BLaER1 treated with 17β-estradiol and CSF1 and Interleukin-3, amounts not matched to agents 10 nM and 100 nM (cell line): ENCODE data around the gene FBL.
"Not testable (repeated sequence)": the region's sequence is repeated elsewhere in the genome, so short reads cannot be mapped to it uniquely, and the experiment has no call there.

Experiments used
- H3K27ac ChIP-seq, 11 experiments: shearing (Covaris generic); formaldehyde crosslinking; 2 replicates each; pipeline ENCODE4 v1.8.1; 2022
- H3K27me3 ChIP-seq, 11 experiments: shearing (Covaris generic); formaldehyde crosslinking; 2 replicates each; pipeline ENCODE4 v1.8.1; 2022
- H3K36me3 ChIP-seq, 11 experiments: shearing (Covaris generic); formaldehyde crosslinking; 2 replicates each; pipeline ENCODE4 v1.8.1; 2022
- H3K4me1 ChIP-seq, 10 experiments: shearing (Covaris generic); formaldehyde crosslinking; 2 replicates each; pipeline ENCODE4 v1.8.1; 2022
- H3K4me2 ChIP-seq, 11 experiments: shearing (Covaris generic); formaldehyde crosslinking; 2 replicates each; pipeline ENCODE4 v1.8.1; 2022
- H3K4me3 ChIP-seq, 10 experiments: shearing (Covaris generic); formaldehyde crosslinking; 2 replicates each; pipeline ENCODE4 v1.8.1; 2022
- H3K9ac ChIP-seq, 11 experiments: shearing (Covaris generic); formaldehyde crosslinking; 2 replicates each; pipeline ENCODE4 v1.8.1; 2022
- H3K9me3 ChIP-seq, 11 experiments: shearing (Covaris generic); formaldehyde crosslinking; replicated peaks in 1 of 11; 2 replicates each; pipeline ENCODE4 v1.8.1; 2022
- H4K20me1 ChIP-seq, 11 experiments: shearing (Covaris generic); formaldehyde crosslinking; 2 replicates each; pipeline ENCODE4 v1.8.1; 2022
- Cebpa-rat ChIP-seq, 11 experiments: shearing (Covaris generic); IDR thresholded peaks; 2 replicates each; pipeline ENCODE4 v1.8.1; 2022

The FBL gene

DNA sequence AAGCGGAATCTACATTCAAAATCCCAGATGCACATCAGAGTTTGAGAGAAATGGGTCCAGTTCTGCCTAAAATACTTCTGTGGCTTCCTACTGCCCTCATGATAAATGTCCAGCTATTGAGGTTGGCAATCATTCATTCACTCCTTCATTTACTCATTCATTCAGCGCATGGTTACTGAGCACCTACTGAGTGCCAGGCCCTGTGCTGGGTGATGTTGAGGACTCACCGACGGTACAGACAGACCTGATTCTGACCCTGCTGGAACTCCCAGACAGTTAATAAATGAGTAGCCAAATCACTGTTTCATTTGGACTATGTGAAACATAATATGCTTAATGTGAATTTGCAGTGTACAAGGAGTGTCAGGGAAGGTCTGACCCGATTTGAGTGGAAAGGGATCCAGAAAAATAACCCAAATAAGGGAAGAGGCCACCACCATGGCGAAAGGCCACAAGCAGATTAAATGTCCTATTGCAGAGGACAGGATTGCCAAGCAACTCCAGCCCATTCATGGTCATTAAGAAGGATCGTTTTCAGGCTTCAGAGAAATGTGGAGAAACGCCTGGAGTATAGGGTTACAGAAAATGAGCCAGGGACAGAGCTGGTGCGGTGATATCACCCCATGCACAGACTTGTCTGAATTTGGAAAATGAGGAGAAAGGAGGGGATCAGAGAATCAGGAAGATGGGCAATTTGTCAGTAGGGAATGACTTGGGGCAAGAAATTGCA is 32.8 kb downstream of the FBL start:
- no peak overlapping the region for H3K9ac ChIP-seq
- H3K4me1 ChIP-seq = peaks cover 0 to 3% (median under 1%) of the 10 kb centered on the region in 10 experiments; a peak in 1 of 20 replicates
- TF ChIP-seq Cebpa-rat (IDR thresholded peaks at IDR 0.05) = no peak
- H3K4me2 ChIP-seq = no peak overlapping the region
- no peak overlapping the region for H3K27ac ChIP-seq
- H4K20me1 ChIP-seq = peaks cover 0 to 3% (median 0%) of the 10 kb centered on the region in 11 experiments; a peak in 1 of 22 replicates
- H3K36me3 ChIP-seq = peaks cover 0 to 5% (median 0%) of the 10 kb centered on the region in 11 experiments; a peak in 5 of 22 replicates
- no peaks in the 10 kb centered on the region for H3K27me3 ChIP-seq
- no peak overlapping the region for H3K4me3 ChIP-seq
- peaks cover 0 to 12% (median 8%) of the 10 kb centered on the region in 11 experiments; a peak in 9 of 22 replicates for H3K9me3 ChIP-seq

DNA sequence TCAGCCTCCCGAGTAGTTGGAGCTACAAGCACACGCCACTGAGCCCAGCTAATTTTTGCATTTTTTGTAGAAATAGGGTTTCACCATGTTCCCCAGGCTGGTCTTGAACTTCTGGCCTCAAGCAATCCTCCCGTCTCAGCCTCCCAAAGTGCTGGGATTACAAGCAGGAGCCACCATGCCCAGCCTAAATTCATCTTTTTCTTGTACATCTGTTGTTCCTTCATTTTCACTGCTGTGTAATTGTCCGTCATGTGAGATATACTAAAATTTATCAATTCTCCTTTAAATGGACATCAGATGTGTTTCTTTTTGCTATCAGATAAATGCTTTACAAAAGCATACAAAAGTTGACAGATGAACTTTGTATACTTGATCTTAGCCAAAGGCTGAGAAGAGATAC is 35.1 kb downstream of the FBL start:
- Histone ChIP-seq H3K4me1 (no peaks in the 10 kb centered on the region), H4K20me1 (0 out of 22 replicates have a peak, but pooled peaks cover 0 to 1% (median 0%) of the 10 kb centered on the region in 11 experiments), H3K27me3 (no peaks in the 10 kb centered on the region), H3K27ac (no peak overlapping the region), H3K4me3 (no peak overlapping the region), H3K9me3 (peaks cover 0 to 12% (median 8%) of the 10 kb centered on the region in 11 experiments; a peak in 9 of 22 replicates), H3K9ac (no peak overlapping the region; a peak in 1 of 22 replicates), H3K36me3 (no peaks in the 10 kb centered on the region), H3K4me2 (no peak overlapping the region)
- TF ChIP-seq Cebpa-rat (IDR thresholded peaks at IDR 0.05) = no peak

DNA sequence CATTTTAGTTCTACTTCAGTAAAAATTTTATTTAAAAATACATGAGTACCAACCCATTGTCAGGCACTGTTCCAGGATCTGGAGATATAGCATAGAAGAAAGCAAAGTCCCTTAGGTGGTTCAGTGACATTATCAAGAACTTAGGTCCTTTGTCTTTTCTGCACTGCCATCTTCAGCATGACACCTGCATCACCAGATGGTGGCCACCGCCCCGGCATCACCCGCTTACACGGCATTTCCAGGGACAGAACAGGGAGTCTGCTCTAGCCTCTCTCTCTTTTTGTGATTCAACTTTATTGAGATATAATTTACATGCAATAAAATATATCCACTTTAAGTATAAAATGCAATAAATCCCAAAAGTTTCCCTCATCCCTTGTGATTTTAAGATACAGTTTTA is 35.8 kb downstream of the FBL start:
- Histone ChIP-seq H3K4me1 (no peaks in the 10 kb centered on the region), H3K4me3 (no peak overlapping the region), H3K9ac (no peak overlapping the region), H3K4me2 (no peak overlapping the region), H3K27ac (no peak overlapping the region), H3K36me3 (no peaks in the 10 kb centered on the region), H3K9me3 (peaks cover 0 to 12% (median 8%) of the 10 kb centered on the region in 11 experiments; a peak in 9 of 22 replicates), H4K20me1 (no peaks in the 10 kb centered on the region), H3K27me3 (no peaks in the 10 kb centered on the region)
- no peak for TF ChIP-seq Cebpa-rat (IDR thresholded peaks at IDR 0.05)

DNA sequence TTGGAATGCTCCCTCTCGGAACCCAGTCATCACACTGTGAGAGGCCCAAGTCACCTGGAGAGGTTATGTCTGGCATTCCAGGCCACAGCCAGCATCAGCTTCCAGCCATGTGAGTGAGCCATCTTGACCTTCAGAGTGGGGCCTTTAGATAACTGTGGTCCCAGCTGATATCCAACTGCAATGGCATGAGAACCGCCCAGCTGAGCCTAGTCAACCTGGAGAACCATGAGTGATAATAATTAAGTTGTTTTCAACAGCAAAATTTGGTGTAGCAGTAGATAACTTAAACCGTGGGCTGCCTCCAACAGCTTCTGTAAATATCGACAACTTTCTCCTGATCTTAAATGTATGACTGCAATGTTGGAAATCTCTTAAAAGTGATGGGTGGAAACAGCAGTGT is 36.8 kb downstream of the FBL start:
- Histone ChIP-seq H3K9me3 (peaks cover 0 to 12% (median 8%) of the 10 kb centered on the region in 11 experiments; a peak in 9 of 22 replicates), H3K4me3 (no peak overlapping the region), H4K20me1 (no peaks in the 10 kb centered on the region), H3K27ac (no peak overlapping the region), H3K9ac (no peak overlapping the region), H3K27me3 (no peaks in the 10 kb centered on the region), H3K36me3 (no peaks in the 10 kb centered on the region), H3K4me2 (no peak overlapping the region), H3K4me1 (no peaks in the 10 kb centered on the region)
- no peak for TF ChIP-seq Cebpa-rat (IDR thresholded peaks at IDR 0.05)

DNA sequence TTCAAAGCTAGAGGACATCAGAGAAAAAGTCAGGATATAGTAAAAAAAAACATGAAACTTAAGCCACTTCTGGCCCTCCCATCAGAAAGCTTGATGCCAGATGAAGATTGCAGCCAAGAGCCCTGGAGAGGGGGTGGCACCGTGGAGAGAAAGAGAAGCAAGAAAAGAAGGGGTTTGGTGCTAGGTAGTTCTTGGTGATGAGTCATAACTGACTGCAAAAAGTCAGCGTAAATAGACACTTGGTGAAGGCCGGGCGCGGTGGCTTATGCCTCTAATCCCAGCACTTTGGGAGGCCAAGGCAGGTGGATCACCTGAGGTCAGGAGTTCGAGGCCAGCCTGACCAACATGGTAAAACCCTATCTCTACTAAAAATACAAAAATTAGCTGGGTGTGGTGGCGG is 37.5 kb downstream of the FBL start:
- H3K9me3 ChIP-seq = peaks cover 0 to 12% (median 8%) of the 10 kb centered on the region in 11 experiments; a peak in 9 of 22 replicates
- H3K9ac ChIP-seq, H3K27ac ChIP-seq, H3K4me1 ChIP-seq, H3K4me3 ChIP-seq, H3K4me2 ChIP-seq, H3K36me3 ChIP-seq, H4K20me1 ChIP-seq, H3K27me3 ChIP-seq: not testable (repeated sequence)

DNA sequence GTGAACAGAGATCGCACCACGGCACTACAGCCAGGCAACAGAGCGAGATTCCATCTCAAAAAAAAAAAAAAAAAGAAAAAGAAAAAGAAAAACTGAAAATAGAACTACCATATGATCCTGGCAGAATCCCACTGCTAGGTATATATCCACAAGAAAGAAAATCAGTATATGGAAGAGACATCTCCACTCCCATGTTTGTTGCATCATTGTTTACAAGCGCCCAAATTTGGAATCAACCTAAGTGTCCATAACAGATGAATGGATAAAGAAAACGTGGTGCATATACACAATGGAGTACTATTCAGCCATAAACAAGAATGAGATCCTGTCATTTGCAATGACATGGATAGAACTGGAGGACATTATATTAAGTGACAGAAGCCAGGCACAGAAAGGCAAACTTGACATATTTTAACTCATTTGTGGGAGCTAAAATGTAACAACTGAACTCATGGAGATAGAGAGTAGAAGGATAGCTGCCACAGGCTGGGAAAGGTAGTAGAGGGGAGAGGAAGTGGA is 38.3 kb downstream of the FBL start:
- H3K9ac ChIP-seq = no peak overlapping the region
- H3K4me3 ChIP-seq = no peak overlapping the region
- no peaks in the 10 kb centered on the region for H4K20me1 ChIP-seq
- no peak overlapping the region for H3K27ac ChIP-seq
- H3K27me3 ChIP-seq = no peaks in the 10 kb centered on the region
- no peaks in the 10 kb centered on the region for H3K4me1 ChIP-seq
- no peak overlapping the region for H3K4me2 ChIP-seq
- peaks cover 0 to 12% (median 8%) of the 10 kb centered on the region in 11 experiments; a peak in 9 of 22 replicates for H3K9me3 ChIP-seq
- no peak for TF ChIP-seq Cebpa-rat (IDR thresholded peaks at IDR 0.05)
- H3K36me3 ChIP-seq = no peaks in the 10 kb centered on the region

DNA sequence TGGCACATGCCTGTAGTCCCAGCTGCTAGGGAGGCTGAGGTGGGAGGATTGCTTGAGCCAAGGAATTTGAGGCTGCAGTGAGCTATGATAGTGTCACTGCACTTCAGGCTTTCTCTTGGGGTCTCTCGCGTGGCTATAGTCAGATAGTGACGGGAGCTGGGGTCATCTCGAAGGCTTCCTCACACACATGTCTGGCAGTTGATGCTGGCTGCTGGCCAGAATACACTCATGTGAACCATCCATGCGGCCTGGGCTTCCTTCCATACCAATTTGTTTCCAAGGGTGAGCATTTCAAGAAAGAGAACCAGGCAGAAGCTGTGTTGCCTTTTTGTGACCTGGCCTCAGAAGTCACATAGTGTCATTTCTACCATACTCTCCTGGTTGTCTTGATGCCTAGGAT is 41.1 kb downstream of the FBL start:
- no peak for TF ChIP-seq Cebpa-rat (IDR thresholded peaks at IDR 0.05)
- Histone ChIP-seq H3K4me1 (no peaks in the 10 kb centered on the region), H3K36me3 (no peaks in the 10 kb centered on the region), H3K9ac (no peak overlapping the region), H4K20me1 (no peaks in the 10 kb centered on the region), H3K27me3 (no peaks in the 10 kb centered on the region), H3K4me3 (no peak overlapping the region), H3K27ac (no peak overlapping the region), H3K4me2 (no peak overlapping the region), H3K9me3 (peaks cover 0 to 12% (median 8%) of the 10 kb centered on the region in 11 experiments; a peak in 9 of 22 replicates)

DNA sequence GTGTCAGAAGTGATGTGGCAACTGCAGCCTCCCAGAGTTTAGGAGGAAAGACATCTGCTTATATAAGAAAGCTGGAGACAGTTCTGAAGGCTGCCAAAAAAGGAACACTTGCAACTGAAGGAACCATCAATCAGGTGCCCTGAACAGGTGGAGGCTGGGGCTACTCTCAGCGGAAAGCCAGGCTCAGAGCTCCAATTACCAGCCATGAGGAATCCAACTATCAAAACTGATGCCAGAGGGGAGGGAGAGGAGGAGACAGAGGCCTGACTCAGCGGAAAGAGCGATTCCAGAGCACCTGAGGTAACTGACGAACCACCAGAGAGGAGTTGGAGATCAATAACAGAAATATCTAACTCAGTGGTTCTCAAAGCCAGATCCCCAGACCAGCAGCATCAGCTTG is 43.2 kb downstream of the FBL start:
- Histone ChIP-seq H3K27me3 (no peaks in the 10 kb centered on the region), H3K9ac (no peak overlapping the region), H3K4me2 (no peak overlapping the region), H3K36me3 (no peaks in the 10 kb centered on the region), H4K20me1 (no peaks in the 10 kb centered on the region), H3K4me3 (no peak overlapping the region), H3K4me1 (no peaks in the 10 kb centered on the region), H3K9me3 (no peaks in the 10 kb centered on the region; a peak in 1 of 22 replicates), H3K27ac (no peak overlapping the region)
- TF ChIP-seq Cebpa-rat (IDR thresholded peaks at IDR 0.05) = no peak

DNA sequence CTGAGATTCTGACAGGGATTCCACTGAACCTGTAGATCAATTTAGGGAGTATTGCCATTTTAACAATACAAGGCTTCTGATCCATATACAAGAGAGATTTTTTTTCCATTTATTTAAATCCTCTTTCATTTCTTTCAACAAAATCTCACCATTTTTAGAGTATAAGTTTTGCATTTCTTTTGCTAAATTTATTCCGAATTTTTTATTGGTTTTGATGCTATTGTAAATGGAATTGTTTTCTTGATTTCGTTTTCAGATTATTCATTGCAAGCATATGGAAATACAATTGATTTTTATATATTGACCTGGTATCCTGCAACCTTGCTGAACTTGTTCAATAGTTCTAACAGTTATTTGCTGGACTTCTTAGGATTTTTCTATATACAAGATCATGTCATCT is 49.1 kb downstream of the FBL start:
- no peak overlapping the region for H3K9ac ChIP-seq
- no peak overlapping the region for H3K4me2 ChIP-seq
- H3K4me1 ChIP-seq = peaks cover 4 to 9% (median 7%) of the 10 kb centered on the region in 10 experiments; a peak in 16 of 20 replicates
- no peak overlapping the region for H3K4me3 ChIP-seq
- no peaks in the 10 kb centered on the region for H4K20me1 ChIP-seq
- H3K36me3 ChIP-seq = no peaks in the 10 kb centered on the region
- no peak for TF ChIP-seq Cebpa-rat (IDR thresholded peaks at IDR 0.05)
- H3K27ac ChIP-seq = no peak overlapping the region
- H3K27me3 ChIP-seq = no peaks in the 10 kb centered on the region
- H3K9me3 ChIP-seq = no peaks in the 10 kb centered on the region
